SK-N-SH treated with all-trans-retinoic acid at 6 μM for 48 hours (cell line): ENCODE data around the gene AMHR2.

ENCODE experiments used
- ARNTL ChIP-seq: fragments of 450-650 bp; formaldehyde crosslinking; IDR thresholded peaks from 2 replicates; pipeline ENCODE4 v1.5.0; 2020; ENCODE audit warnings: low read depth, mild to moderate bottlenecking, moderate library complexity, borderline replicate concordance
- GLIS3 ChIP-seq: fragments of 250-450 bp; sonication (Bioruptor Pico); IDR thresholded peaks from 2 replicates; pipeline ENCODE4 v1.5.0; 2020; ENCODE audit warnings: mild to moderate bottlenecking, moderate library complexity
- ZNF565 ChIP-seq: fragments of 450-650 bp; formaldehyde crosslinking; conservative IDR thresholded peaks from 2 replicates; pipeline ENCODE4 v1.5.0; 2020; ENCODE audit warnings: low read depth, mild to moderate bottlenecking, moderate library complexity
- TF ChIP-seq, protein P1 (sequence below): fragments of 250-450 bp; sonication (Bioruptor Pico); IDR thresholded peaks from 2 replicates; pipeline ENCODE4 v1.8.0; 2020; ENCODE audit warnings: mild to moderate bottlenecking, moderate library complexity, borderline replicate concordance

- TF ChIP-seq, protein P1, sequence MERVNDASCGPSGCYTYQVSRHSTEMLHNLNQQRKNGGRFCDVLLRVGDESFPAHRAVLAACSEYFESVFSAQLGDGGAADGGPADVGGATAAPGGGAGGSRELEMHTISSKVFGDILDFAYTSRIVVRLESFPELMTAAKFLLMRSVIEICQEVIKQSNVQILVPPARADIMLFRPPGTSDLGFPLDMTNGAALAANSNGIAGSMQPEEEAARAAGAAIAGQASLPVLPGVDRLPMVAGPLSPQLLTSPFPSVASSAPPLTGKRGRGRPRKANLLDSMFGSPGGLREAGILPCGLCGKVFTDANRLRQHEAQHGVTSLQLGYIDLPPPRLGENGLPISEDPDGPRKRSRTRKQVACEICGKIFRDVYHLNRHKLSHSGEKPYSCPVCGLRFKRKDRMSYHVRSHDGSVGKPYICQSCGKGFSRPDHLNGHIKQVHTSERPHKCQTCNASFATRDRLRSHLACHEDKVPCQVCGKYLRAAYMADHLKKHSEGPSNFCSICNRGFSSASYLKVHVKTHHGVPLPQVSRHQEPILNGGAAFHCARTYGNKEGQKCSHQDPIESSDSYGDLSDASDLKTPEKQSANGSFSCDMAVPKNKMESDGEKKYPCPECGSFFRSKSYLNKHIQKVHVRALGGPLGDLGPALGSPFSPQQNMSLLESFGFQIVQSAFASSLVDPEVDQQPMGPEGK (CRISPR knock-in tag) = no peak
- TF ChIP-seq ARNTL (CRISPR knock-in tag) (no peak), ZNF565 (CRISPR knock-in tag) (no peak), GLIS3 (CRISPR knock-in tag) (no peak)
Measured at GRCh38 chr12:53418221-53418620, 5.4 kb upstream of the AMHR2 start.
